ENCODE data around the gene CHRNE.
"Not testable (repeated sequence)": the region's sequence is repeated elsewhere in the genome, so short reads cannot be mapped to it uniquely, and the experiment has no call there.

CHRNE gene

DNA sequence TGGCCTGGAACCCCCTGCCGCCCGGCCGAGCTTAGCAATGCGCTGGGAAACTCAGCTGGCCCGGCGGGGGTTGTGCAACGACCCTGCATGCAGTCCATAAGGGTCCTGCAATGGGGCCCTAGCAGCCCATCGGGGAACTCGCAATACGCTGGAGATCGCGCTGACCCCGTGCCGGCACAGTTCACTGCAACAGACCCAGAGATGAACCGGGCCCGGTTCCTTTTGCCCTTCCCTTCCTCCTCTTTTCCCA, 36.6 kb upstream of the CHRNE start:
- no peak for DNase-seq

DNA sequence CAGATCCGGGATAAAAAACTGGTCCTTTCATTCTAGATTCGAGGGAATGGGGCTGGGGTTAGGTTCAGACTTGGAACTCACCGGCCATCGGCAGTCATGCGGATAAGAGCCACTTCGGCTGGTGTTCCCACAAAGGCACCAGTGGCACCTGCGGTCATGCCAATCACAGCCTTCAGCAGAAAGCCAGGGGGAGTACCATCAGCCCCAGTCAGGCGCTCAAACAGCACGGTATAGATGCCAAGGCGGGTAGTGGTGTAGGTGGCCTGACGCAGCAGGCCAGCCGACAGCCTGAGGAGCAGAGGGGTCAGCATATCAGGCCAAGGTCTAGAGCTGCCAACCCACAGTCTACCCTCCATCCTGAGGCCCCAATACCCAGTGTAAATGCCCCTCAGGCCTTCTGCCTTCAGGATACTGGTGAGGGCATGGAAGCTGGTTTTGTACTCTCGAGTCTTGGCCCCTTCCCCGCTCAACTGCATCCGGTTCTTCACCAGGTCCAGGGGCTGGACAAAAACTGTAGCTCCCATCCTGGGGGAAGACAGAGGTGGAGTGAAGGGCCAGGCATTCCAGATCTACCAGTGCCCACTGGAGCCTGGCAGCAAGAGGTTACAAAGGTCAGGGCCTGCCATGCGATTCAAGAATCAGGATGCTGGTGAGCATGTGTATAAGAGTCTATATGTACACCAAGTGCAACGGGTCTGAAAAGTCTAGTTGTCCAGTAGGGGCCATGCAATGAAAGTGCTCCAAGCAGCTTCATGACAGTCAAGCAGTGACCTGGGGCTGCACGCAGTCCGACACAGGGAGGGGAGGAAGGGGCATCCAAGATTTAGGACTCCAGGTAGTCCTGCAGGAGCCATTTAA, 36.0 kb upstream of the CHRNE start:
- peak; percentile 11 for DNase-seq

DNA sequence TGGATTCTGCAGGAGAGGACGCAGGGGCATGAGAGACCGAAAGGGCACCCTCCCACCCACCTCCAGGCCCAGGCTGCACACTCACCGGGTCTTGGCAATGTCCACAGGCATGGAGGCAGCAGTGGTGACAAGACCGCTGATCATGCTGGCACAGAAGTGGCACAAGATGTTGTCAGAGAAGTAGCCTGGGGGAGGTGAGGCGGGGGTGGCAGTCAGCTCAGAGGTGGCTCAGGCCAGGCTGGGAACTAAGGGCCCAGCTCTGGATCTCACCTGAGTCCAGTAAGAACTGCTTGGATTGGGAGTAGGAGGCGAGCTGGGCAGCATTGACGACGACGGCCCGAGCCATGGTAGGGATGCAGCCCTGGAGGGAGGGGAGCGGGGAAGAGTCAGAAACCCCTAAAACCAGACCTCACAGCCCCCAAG, 35.2 kb upstream of the CHRNE start:
- no peak for DNase-seq

DNA sequence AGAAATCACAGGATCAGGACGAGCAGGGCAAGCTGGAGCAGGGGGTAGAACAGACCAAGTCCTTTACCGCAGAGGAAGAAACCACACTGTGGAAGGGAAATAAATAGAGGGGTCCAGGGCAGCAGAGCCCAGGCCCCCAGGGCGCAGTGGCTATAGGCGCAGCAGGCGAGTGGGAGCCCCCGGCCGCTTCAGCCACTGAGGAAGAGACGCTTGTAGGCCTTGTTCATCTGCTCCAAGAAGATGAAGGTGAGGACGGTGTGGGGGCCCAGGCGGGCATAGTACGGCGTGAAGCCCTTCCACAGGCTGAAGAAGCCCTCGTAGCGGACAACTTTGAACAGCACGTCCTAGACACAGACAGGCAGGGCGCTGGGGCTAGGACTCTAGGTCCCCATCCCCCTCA, 34.7 kb upstream of the CHRNE start:
- DNase-seq: no peak

DNA sequence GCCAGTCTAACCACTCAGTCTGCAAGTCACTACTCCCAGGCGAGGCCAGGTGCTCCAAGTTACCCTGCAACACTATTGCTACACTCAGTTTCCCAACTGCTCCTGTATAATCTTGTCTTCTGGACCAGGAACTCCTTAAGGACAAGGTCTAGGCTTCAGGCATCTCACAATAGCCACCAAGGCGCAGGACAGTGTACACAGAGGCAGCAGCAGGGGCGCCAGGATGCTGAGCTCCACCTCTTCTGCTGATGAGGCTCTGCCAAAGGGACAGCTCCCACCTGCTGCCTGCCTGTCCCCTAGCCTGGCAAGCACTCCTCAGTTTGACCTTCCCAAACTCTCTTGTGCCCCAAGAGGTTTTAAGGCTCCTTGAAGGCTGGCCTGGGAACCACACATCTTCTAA, 33.5 kb upstream of the CHRNE start:
- no peak for DNase-seq

DNA sequence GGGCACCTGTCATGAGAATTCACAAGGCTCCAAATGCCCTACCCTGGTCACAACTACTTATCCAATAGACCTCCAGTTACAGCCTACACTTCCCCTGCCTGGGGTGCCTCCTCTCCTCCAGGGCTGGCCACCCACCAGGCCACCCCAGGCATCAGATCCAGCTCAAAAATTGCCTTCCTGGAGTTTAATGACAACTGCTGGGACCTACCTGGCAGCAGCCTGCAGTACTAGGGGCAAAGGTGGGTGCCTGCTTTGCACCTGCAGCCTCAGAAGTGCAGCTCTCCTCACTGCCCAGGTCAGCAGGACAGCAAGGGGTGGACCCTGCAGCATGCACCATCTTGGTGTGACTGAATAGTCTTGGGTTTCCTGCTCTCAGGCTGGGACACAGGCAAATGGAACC, 32.8 kb upstream of the CHRNE start:
- no peak for DNase-seq

DNA sequence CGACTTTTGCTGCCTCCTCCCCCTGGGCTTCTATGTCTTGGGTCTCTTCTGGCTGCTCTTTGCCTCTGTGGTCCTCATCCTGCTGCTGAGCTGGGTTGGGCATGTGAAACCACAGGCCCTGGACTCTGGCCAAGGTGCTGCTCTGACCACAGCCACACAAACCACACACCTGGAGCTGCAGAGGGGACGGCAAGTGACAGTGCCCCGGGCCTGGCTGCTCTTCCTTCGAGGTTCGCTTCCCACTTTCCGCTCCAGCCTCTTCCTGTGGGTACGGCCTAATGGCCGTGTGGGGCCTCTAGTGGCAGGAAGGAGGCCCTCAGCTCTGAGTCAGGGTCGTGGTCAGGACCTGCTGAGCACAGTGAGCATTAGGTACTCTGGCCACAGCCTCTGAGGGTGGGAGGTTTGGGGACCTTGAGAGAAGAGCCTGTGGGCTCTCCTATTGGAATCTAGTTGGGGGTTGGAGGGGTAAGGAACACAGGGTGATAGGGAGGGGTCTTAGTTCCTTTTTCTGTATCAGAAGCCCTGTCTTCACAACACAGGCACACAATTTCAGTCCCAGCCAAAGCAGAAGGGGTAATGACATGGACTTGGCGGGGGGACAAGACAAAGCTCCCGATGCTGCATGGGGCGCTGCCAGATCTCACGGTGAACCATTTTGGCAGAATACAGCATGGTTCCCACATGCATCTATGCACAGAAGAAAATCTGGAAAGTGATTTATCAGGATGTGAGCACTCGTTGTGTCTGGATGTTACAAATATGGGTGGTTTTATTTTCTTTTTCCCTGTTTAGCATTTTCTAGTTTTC, 31.5 kb upstream of the CHRNE start:
- DNase-seq: peak; percentile 26

DNA sequence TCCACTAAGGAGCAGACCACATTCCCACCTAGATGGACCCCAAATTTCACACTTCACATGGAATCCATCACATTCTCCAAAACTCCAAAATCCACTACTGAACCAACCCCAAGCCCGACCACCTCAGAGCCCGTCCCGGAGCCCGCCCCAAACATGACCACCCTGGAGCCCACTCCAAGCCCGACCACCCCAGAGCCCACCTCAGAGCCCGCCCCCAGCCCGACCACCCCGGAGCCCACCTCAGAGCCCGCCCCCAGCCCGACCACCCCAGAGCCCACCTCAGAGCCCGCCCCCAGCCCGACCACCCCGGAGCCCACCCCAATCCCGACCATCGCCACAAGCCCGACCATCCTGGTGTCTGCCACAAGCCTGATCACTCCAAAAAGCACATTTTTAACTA, 30.7 kb upstream of the CHRNE start:
- DNase-seq: no peak

DNA sequence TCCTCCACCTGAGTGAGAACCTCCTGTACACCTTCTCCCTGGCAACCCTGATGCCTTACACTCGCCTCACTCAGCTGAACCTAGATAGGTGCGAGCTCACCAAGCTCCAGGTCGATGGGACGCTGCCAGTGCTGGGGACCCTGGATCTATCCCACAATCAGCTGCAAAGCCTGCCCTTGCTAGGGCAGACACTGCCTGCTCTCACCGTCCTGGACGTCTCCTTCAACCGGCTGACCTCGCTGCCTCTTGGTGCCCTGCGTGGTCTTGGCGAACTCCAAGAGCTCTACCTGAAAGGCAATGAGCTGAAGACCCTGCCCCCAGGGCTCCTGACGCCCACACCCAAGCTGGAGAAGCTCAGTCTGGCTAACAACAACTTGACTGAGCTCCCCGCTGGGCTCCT, 29.9 kb upstream of the CHRNE start:
- no peak for DNase-seq

DNA sequence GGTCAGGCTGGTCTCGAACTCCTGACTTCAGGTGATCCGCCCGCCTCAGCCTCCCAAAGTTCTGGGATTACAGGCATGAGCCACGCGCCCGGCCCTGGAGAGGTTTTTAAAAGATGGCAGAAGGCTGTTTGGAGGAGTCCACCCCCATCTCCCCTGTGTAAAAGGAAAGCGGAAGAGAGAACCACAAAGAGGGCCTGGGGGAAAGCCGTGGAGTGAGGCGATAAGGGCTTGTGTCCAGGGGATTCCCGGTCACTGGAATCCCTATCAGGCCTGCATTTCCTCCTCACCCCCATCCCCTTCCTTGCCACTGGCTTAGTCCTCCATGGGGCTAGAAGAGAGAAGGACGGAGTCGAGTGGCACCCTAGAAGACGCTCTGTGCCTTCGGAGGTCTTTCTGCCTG, 29.1 kb upstream of the CHRNE start, which contains the start of gene GP1BA:
Gene GP1BA (plus strand): TSS at position 315 of the 400 bp plus-strand sequence. CDS start 328 bp downstream, outside the sequence.
- DNase-seq: no peak

DNA sequence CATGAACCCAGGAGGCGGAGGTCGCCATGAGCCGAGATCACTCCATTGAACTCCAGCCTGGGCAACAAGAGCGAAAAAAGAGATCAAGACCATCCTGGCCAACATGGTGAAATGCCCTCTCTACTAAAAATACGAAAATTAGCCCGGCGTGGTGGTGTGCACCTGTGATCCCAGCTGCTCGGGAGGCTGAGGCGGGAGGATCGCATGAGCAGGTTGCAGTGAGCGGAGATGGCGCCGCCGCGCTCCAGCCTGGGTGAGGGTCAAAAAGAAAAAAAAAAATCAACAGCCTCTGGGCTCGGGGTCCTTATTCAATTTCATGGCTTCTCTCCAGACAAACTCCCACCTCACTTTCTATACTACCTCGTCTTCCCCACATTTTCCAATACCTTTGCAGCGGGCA, 26.0 kb upstream of the CHRNE start:
- DNase-seq: no peak

DNA sequence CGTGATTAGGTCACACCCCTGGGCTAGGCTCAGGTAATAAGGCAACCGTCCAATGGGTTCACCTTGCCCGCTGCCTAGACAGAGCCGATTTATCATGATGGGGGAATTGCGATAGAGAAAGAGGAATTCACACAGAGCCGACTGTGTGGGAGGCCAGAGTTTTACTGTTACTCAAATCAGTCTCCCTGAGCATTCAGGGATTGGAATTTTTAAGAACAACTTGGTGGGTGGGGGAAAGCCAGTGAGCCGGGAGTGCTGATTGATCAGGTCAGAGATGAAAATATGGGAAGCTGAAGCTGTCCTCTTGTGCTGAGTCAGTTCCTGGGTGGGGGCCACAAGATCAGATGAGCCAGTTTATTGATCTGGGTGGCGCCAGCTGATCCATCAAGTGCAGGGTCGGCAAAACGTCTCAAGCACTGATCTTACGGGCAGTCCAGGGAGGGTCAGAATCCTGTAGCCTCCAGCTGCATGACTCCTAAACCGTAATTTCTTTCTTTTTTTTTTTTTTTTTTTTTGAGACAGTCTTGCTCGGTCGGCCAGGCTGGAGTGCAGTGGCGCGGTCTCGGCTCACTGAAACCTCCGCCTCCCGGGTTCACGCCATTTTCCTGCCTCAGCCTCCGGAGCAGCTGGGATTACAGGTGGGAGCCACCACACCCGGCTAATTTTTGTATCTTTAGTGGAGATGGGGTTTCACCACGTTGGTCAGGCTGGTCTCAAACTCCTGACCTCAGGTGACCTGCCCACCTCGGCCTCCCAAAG, 23.9 kb upstream of the CHRNE start:
- DNase-seq: not testable (repeated sequence)

DNA sequence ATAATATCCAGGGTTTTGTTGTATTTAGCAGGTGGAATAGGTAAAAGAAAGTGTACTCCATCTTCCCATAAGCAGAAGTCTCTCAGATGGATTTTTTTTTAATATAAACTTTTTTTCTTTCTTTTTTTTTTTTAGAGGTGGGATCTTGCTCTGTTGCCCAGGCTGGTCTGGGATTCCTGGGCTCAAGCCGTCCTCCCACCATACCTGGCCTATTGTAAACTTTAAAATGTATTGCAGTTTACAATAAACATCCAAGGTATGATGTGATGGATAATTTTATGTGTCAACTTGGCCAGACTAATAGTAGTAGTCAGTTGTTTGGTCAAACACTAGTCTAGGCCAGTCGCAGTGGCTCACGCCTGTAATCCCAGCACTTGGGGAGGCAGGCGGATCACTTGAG, 18.4 kb upstream of the CHRNE start:
- no peak for DNase-seq

DNA sequence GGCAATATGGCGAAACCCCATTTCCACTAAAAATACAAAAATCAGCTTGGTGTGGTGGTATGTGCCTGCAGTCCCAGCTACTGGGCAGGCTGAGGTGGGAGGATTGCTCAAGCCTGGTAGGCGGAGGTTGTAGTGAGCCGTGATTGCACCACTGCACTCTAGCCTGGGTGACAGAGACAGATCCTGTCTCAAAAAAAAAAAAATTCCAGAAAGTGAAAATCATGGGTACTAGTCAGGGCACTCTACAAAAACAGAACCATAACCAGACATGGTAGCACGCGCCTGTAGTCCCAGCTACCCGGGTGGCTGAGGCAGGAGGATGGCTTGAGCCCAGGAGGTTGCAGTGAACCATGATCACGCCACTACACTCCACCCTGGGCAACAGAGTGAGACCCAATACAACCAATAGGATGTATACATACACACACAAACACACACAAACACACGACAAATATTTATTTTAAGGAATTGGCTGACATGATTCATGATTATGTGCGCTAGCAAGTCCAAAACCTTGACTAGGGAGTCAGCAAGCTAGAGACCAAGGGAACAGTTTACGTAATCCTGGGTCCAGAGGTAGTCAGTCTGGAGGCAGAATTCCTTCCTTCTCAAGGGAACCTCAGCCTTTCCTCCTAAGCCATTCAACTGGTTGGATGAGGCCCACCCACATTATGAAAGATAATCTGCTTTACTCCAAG, 17.6 kb upstream of the CHRNE start:
- DNase-seq: no peak

DNA sequence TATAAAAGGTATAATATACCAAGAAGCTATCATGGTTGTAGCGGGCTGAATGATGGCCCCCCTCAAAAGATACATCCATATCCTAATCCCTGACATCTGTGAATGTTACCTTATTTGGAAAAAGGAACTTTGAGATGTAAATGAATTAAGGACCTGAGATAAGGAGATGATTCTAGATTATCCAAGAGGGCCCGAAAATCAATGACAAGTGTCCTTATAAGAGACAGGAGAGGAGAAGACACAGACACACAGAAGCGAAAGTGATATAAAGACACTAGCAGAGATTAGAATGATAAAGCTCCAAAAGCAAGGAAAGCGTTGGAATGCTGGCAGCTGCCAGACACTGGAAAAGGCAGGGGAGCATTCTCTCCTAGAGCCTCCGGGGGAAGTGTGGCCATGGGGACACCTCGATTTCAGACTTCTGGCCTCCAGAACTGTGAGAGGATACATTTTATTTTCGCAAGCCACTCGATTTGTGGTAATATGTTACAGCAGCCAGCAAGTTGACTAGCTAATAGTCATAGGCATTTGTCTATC, 16.7 kb upstream of the CHRNE start:
- DNase-seq: no peak

DNA sequence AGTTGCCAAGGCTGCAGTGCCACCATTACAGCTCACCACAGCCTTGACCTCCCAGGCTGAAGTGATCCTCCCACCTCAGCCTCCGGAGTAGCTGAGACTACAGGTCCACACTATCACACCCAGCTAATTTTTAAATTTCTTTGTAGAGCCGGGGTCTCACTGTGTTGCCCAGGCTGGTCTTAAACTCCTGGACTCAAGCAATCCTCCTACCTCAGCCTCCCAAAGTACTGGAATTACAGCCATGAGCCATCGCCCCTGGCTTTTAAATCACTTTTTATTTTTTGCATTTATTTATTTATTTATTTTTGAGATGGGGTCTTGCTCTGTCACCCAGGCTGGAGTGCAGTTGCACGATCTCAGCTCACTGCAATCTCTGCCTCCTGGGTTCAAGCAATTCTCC, 11.7 kb upstream of the CHRNE start:
- DNase-seq: not testable (repeated sequence)

DNA sequence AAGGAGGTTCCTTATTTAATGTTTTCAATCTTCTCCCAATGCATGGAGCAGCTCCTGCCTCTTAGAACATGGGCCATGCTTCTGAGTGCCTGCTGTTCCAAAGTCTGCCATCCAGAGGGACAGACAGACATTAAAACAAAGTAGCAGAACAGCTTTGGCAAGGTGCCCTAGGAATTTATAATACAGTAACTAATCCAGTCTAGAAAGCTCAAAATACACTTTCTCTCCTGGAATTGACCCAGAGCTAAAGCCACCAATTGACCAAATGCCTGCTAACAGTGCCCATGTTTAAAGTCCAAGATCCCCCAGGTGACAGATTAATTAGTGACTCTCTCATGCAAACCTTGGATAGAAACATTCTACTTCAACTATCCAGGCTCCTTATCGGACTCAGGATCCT, 11.1 kb upstream of the CHRNE start:
- no peak for DNase-seq

DNA sequence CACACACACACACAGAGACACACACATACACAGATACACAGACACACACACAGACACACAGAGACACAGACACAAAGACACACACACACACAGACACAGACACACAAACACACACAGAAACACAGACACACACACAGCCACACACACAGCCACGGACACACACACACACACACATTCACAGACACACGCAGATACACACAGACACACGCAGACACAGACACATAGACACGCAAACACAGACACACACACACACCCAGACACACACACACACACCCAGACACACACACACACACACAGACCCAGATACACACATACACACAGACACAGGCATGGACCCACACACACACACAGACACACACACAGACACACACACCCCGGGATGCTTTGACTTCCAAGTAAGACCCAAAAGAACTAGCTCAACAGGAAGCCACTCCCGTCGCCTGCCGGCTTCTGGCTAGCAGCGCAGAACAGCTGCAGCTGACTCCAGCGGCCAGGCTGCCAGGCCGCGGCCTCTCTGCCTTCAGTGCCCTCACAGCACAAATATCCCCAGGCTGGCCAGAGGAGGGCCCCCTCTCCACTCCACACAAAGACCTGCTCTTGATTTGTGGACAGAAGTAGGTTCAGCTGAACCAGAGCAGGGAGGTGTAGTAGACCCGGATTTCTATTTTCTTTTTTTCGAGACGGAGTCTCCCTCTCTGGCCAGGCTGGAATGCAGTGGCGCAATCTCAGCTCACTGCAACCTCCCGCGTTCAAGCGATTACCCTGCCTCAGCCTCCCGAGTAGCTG, 6.0 kb upstream of the CHRNE start:
- DNase-seq: peak; percentile 86

DNA sequence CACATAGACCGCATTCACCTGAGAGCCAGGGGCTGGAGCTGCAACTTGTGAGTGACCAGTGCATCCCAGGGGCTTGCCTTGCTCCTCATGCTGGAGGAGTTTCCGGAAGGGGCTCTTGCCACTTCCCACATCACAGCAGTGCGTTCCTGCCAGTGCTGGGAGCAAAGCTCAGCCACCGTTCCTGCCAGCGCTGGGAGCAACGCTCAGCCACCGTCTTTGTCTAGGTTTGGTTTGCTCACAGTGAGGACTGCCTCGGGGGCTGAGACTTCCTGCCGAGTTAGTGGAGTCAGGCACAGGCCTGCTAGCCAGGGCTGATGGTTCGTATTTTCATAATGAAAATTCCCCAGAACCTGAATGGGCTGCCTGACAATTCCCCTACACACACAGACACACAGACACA, 5.4 kb upstream of the CHRNE start:
- no peak for DNase-seq

DNA sequence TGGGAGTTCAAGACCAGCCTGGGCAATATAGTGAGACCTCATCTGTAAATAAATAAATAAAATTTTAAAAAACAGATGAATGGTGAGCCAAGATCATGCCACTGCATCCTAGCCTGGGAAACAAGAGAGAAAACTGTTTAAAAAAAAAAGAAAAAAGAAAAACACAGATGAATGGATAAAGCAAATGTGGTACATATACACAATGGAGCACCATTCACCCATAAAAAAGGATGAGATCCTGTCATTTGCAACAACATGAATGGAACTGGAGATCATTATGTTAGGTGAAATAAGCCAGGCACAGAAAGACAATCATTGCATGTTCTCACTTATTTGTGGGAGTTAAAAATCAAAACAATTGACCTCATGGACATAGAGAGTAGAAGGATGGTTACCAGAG, 3.7 kb upstream of the CHRNE start:
- not testable (repeated sequence) for DNase-seq

DNA sequence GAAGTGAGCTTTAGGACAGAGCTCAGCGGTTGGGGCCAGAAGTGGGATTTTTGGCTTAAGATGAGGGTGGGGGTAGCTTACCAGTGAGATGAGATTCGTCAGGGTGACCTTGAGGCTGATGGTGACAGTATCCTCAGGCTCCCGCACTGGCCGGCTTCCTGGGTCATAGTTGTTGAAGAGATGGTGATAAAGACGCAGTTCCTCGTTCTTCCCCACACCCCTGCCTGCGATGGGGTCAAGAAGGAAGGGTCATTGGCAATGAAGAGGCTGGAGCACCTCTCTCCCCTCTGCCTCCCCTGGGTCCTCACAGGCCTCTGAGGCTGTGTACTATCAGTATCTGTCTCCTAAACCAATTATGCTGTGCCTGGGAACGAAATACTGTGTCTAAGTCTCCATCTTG, 358 bp downstream of the CHRNE start:
- no peak for DNase-seq

Measured in CD4-positive, alpha-beta T cell treated with Interleukin-17A for 1 hour (primary cell).